Measurements from ENCODE around the gene NLRP5. TPM values are rescaled to one million over a fixed set of nuclear protein-coding genes. Genes with fewer than 3 reads are reported as not detected.

NLRP5 gene
- total RNA-seq, 4 donors from 2014 or later = not detected

GRCh38 chr19:56066152-56067023 is 79.8 kb downstream of the NLRP5 start:
- intact Hi-C loops (cut with DNase I) = no loop called here
- no peak for DNase-seq (ENCODE audit: extremely low spot score)
- Histone ChIP-seq H3K9me3 (peaks cover 0 to 6% (median under 1%) of the 10 kb centered on the region in 4 donors), H3K36me3 (no peaks in the 10 kb centered on the region), H3K4me1 (peaks cover 9% of the 10 kb centered on the region in 4 donors), H3K27me3 (peaks cover 0 to 37% (median 6%) of the 10 kb centered on the region in 4 donors), H3K27ac (replicated peaks in 1 of 4) (no peak overlapping the region), H3K4me3 (peak overlapping the region; percentile 8 to 47 (median 26))
- TF ChIP-seq CTCF (IDR thresholded peaks at IDR 0.05) (peak; percentile 79 to 91 (median 81)), EP300 (IDR thresholded peaks at IDR 0.05) (no peak), POLR2AphosphoS5 (IDR thresholded peaks at IDR 0.05) (no peak)
- 8% methylated on average over 22 of the region's 39 CpGs for WGBS

DNA sequence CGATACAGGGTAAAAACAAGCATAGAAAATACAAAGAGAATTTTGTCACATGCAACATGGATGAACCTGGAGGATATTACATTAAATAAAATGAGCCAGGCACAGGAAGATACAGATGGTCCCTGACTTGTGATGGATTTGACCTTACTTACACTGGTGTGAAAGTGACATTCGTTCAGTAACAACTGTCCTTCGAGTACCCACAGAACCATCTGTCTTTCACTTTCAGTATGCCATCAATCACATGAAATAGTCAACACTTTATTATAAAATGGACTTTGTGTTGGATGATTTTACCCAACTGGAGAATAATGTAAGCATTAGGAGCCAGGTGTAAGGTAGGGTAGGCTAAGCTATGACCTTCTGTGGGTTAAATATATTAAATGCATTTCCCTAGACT is 83.1 kb downstream of the NLRP5 start:
- intact Hi-C loops (cut with DNase I) = no loop called here
- DNase-seq (ENCODE audit: extremely low spot score) = no peak
- Histone ChIP-seq H3K27me3 (peaks cover 0 to 18% (median 6%) of the 10 kb centered on the region in 4 donors), H3K4me3 (no peak overlapping the region), H3K4me1 (peaks cover 9% of the 10 kb centered on the region in 4 donors), H3K27ac (replicated peaks in 1 of 4) (no peak overlapping the region), H3K9me3 (peaks cover 0 to 2% (median 0%) of the 10 kb centered on the region in 4 donors), H3K36me3 (no peaks in the 10 kb centered on the region)
- TF ChIP-seq POLR2AphosphoS5 (IDR thresholded peaks at IDR 0.05) (no peak), EP300 (IDR thresholded peaks at IDR 0.05) (no peak), POLR2A (IDR thresholded peaks at IDR 0.05; ENCODE audit: low read depth) (no peak), CTCF (IDR thresholded peaks at IDR 0.05) (no peak)
- WGBS = 39% methylated on average over 2 of the region's 3 CpGs

DNA sequence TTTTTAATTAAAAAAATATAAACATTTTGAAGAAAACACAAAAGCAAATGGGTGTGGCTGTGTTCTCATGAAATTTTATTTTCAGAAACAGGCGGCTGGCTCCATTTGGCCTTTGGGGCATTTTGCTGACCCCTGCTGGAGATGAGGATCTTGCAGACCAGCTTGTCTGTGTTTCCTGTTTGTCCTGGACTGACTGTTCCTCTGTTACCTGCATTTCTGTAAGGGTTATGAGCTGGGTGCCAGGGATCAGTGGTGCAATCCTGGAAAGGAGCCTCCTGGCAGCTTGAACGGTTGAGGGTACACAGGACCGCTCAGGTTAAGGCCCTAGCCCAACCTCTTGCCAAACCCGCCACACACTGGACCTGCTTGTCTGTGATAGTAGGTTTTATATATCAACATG is 84.6 kb downstream of the NLRP5 start:
- DNase-seq (ENCODE audit: extremely low spot score) = no peak
- Histone ChIP-seq H3K27me3 (peaks cover 0 to 11% (median 4%) of the 10 kb centered on the region in 4 donors), H3K4me3 (no peak overlapping the region), H3K9me3 (no peaks in the 10 kb centered on the region), H3K27ac (replicated peaks in 1 of 4) (no peak overlapping the region), H3K36me3 (no peaks in the 10 kb centered on the region), H3K4me1 (peaks cover 7 to 8% (median 7%) of the 10 kb centered on the region in 4 donors)
- WGBS = 60% methylated on average over 4 of the region's 4 CpGs
- no peak for TF ChIP-seq POLR2AphosphoS5 (IDR thresholded peaks at IDR 0.05)
- no peak for TF ChIP-seq EP300 (IDR thresholded peaks at IDR 0.05)
- TF ChIP-seq POLR2A (IDR thresholded peaks at IDR 0.05; ENCODE audit: low read depth) = no peak
- no peak for TF ChIP-seq CTCF (IDR thresholded peaks at IDR 0.05)
- intact Hi-C loops (cut with DNase I) = no loop called here

DNA sequence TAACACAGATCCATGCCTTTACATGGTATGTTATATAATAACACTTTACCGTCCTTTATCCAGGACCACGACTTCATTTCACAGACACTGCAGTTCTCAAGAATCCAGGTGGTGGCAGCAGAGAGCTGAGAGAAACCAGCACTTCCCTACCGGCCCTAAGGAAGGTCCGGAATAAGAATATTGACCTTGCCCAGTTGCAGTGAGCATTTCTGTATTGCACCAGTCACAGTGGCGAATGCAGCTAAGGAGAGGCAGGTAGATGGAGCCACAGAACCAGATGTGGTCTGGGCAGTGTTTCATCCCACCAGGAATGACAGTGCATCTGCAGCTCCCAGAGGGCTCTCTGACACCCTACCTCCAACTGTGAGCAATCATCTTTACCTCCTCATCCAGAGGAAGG is 89.9 kb downstream of the NLRP5 start:
- DNase-seq (ENCODE audit: extremely low spot score) = no peak
- H3K36me3 ChIP-seq = no peaks in the 10 kb centered on the region
- peak; percentile 85 to 92 (median 85) for TF ChIP-seq CTCF (IDR thresholded peaks at IDR 0.05)
- no peak for TF ChIP-seq POLR2A (IDR thresholded peaks at IDR 0.05; ENCODE audit: low read depth)
- H3K4me1 ChIP-seq = peaks cover 9 to 11% (median 11%) of the 10 kb centered on the region in 4 donors
- no peaks in the 10 kb centered on the region for H3K27me3 ChIP-seq
- H3K4me3 ChIP-seq = no peak overlapping the region
- 8% methylated on average over 5 of the region's 5 CpGs for WGBS
- H3K27ac ChIP-seq (replicated peaks in 1 of 4) = no peak overlapping the region
- intact Hi-C loops (cut with DNase I) = loop anchor here (1.0 to 5.0 kb wide), 3 partner anchors 96 to 276 kb away; no protein-coding TSS in a partner anchor
- no peaks in the 10 kb centered on the region for H3K9me3 ChIP-seq

All from esophagus muscularis mucosa (tissue), 4 donors.